ENCODE measurements around the gene RASSF5.

GRCh38 chr1:206509612-206510257 lies 2.4 kb downstream of the RASSF5 start:
- TF ChIP-seq POLR2AphosphoS5 (IDR thresholded peaks at IDR 0.05; ENCODE audit: low read depth, low read length) (no peak), TAF1 (IDR thresholded peaks at IDR 0.05; ENCODE audit: borderline replicate concordance, insufficient read depth, low read length) (no peak)

Measured in PFSK-1 (cell line).